H1 (cell line): ENCODE results near the gene CABLES2. TPM values are rescaled to one million over a fixed set of nuclear protein-coding genes. Genes with fewer than 3 reads are reported as not detected.

Experiments
- CTCF ChIA-PET: fragments of 300-600 bp; sonication (Branson Sonifier 250); formaldehyde crosslinking; loops from one replicate; lab custom pipeline; 2021; ENCODE audit not compliant: partially characterized antibody; lab: Charles Lee
- POLR2A ChIA-PET: fragments of 300-600 bp; sonication (Branson Sonifier 250); formaldehyde crosslinking; loops from one replicate; lab custom pipeline; 2021; ENCODE audit warnings: inconsistent platforms; ENCODE audit not compliant: partially characterized antibody; lab: Charles Lee
- DNase-seq, 2 experiments: peaks; one replicate each; pipeline versions ENCODE4 v3.0.0 to v3.0.0-alpha.2; 2010 to 2022; ENCODE audit warnings: low spot score in 2 of 2, low read depth in 1 of 2, mixed read lengths in 1 of 2
- FAIRE-seq: peaks from 2 replicates; lab custom pipeline; 2011; peaks lifted over from hg19 to GRCh38; lab: Jason Lieb, UNC
- H2AFZ ChIP-seq: 2 replicates; pipeline ENCODE4 v1.8.1; 2012; ENCODE audit warnings: low read length, inconsistent platforms
- H2AK5ac ChIP-seq: 2 replicates; pipeline ENCODE4 v1.6.1; 2013; ENCODE audit warnings: low read depth, low read length
- H2BK120ac ChIP-seq: replicated peaks from 2 replicates; pipeline ENCODE3; 2013; ENCODE audit warnings: low read depth, low read length, inconsistent platforms
- H2BK12ac ChIP-seq: 2 replicates; pipeline ENCODE4 v1.6.1; 2013; ENCODE audit warnings: low read depth, low read length
- H2BK15ac ChIP-seq: 2 replicates; pipeline ENCODE4 v1.6.1; 2013; ENCODE audit warnings: low read length
- H2BK20ac ChIP-seq: 2 replicates; pipeline ENCODE4 v1.6.1; 2013; ENCODE audit warnings: low read length
- H2BK5ac ChIP-seq: 2 replicates; pipeline ENCODE4 v1.6.1; 2013; ENCODE audit warnings: low read depth, low read length
- H3K14ac ChIP-seq: 2 replicates; pipeline ENCODE4 v1.6.1; 2013; ENCODE audit warnings: inconsistent platforms; ENCODE audit not compliant: insufficient read length
- H3K18ac ChIP-seq: 2 replicates; pipeline ENCODE4 v1.6.1; 2013; ENCODE audit warnings: low read length; ENCODE audit errors: extremely low read depth
- H3K23ac ChIP-seq: 2 replicates; pipeline ENCODE4 v1.6.1; 2013; ENCODE audit warnings: inconsistent platforms; ENCODE audit not compliant: insufficient read length
- H3K23me2 ChIP-seq: 2 replicates; pipeline ENCODE4 v1.6.1; 2013; ENCODE audit warnings: low read depth, low read length
- H3K27ac ChIP-seq: 2 replicates; pipeline ENCODE4 v1.6.1; 2011; ENCODE audit warnings: low read depth, low read length, inconsistent platforms
- H3K27me3 ChIP-seq, 4 experiments: replicated peaks in 1 of 4; 1 replicate in 1 of 4; 2 replicates in 3 of 4; pipeline versions ENCODE4 v1.6.1 to v1.8.1; 2011 to 2013; ENCODE audit warnings: low read length in 3 of 4, mild to moderate bottlenecking in 3 of 4, inconsistent platforms in 2 of 4, mixed read lengths in 2 of 4, moderate library complexity in 1 of 4; ENCODE audit not compliant: control insufficient read depth in 3 of 4, insufficient read depth in 3 of 4; ENCODE audit errors: extremely low read depth in 1 of 4
- H3K36me3 ChIP-seq, 4 experiments: 2 replicates each; pipeline versions ENCODE4 v1.6.1 to v1.8.1; 2011 to 2013; ENCODE audit warnings: mild to moderate bottlenecking in 4 of 4, low read length in 3 of 4, moderate library complexity in 2 of 4, control low read depth in 1 of 4, inconsistent platforms in 1 of 4; ENCODE audit not compliant: insufficient read depth in 4 of 4, control insufficient read depth in 2 of 4
- H3K4ac ChIP-seq: replicated peaks from 2 replicates; pipeline ENCODE3; 2013; ENCODE audit warnings: low read length, low read depth, mixed read lengths, inconsistent platforms; ENCODE audit not compliant: insufficient read length
- H3K4me1 ChIP-seq, 4 experiments: replicated peaks in 1 of 4; 1 replicate in 1 of 4; 2 replicates in 3 of 4; pipeline versions ENCODE4 v1.6.1 to v1.8.1; 2011 to 2013; ENCODE audit warnings: low read length in 3 of 4, inconsistent platforms in 2 of 4, mixed read lengths in 1 of 4; ENCODE audit not compliant: insufficient read depth in 4 of 4, control insufficient read depth in 3 of 4
- H3K4me2 ChIP-seq, 2 experiments: 2 replicates each; pipeline versions ENCODE4 v1.6.1 to v1.8.1; 2011 to 2013; ENCODE audit warnings: low read depth in 2 of 2, low read length in 2 of 2, control low read depth in 1 of 2, inconsistent platforms in 1 of 2, mild to moderate bottlenecking in 1 of 2; ENCODE audit not compliant: insufficient read depth in 1 of 2
- H3K4me3 ChIP-seq, 4 experiments: fragments of 200-600, 300-600 bp in 1 of 4; sonication (generic), shearing (Covaris generic), sonication (Bioruptor Twin) in 1 of 4; 2 replicates each; pipeline versions ENCODE4 v1.5.1 to v1.8.1; 2011 to 2016; ENCODE audit warnings: low read length in 4 of 4, low read depth in 3 of 4, control low read depth in 2 of 4, inconsistent platforms in 2 of 4, mild to moderate bottlenecking in 2 of 4, mixed read lengths in 1 of 4, moderate library complexity in 1 of 4; ENCODE audit not compliant: insufficient read depth in 2 of 4; ENCODE audit errors: extremely low read depth in 1 of 4
- H3K56ac ChIP-seq: replicated peaks from 2 replicates; pipeline ENCODE3; 2013; ENCODE audit warnings: low read depth, mild to moderate bottlenecking, mixed read lengths, low read length, inconsistent platforms; ENCODE audit not compliant: insufficient read length
- H3K79me1 ChIP-seq: 2 replicates; pipeline ENCODE4 v1.6.1; 2013; ENCODE audit warnings: low read depth, low read length, control low read depth
- H3K79me2 ChIP-seq, 2 experiments: 2 replicates each; pipeline versions ENCODE4 v1.6.1 to v1.8.1; 2012 to 2013; ENCODE audit warnings: low read length in 2 of 2, mild to moderate bottlenecking in 2 of 2, inconsistent platforms in 1 of 2; ENCODE audit not compliant: insufficient read depth in 2 of 2, control insufficient read depth in 1 of 2
- H3K9ac ChIP-seq, 4 experiments: replicated peaks in 1 of 4; 1 replicate in 1 of 4; 2 replicates in 3 of 4; pipeline versions ENCODE4 v1.6.1 to v1.8.1; 2011 to 2013; ENCODE audit warnings: low read depth in 3 of 4, low read length in 3 of 4, control low read depth in 2 of 4, mild to moderate bottlenecking in 2 of 4, moderate library complexity in 2 of 4, inconsistent platforms in 1 of 4; ENCODE audit errors: extremely low read depth in 1 of 4
- H3K9me3 ChIP-seq, 2 experiments: 2 replicates each; pipeline versions ENCODE4 v1.6.1 to v1.8.1; 2012 to 2013; ENCODE audit warnings: mild to moderate bottlenecking in 2 of 2, moderate library complexity in 2 of 2, control low read depth in 1 of 2, inconsistent platforms in 1 of 2, low read depth in 1 of 2, low read length in 1 of 2, mixed read lengths in 1 of 2; ENCODE audit not compliant: insufficient read depth in 2 of 2
- H4K20me1 ChIP-seq, 2 experiments: replicated peaks in 1 of 2; 2 replicates each; pipeline versions ENCODE3 to v1.8.1; 2011 to 2013; ENCODE audit warnings: inconsistent platforms in 2 of 2, low read length in 2 of 2, mild to moderate bottlenecking in 1 of 2; ENCODE audit not compliant: insufficient read depth in 2 of 2, control insufficient read depth in 1 of 2
- H4K5ac ChIP-seq: 2 replicates; pipeline ENCODE4 v1.6.1; 2013; ENCODE audit warnings: low read length, low read depth, mixed read lengths, inconsistent platforms; ENCODE audit not compliant: insufficient read length
- H4K8ac ChIP-seq: 2 replicates; pipeline ENCODE4 v1.8.0; 2013; ENCODE audit warnings: mild to moderate bottlenecking, moderate library complexity, low read length, inconsistent platforms; ENCODE audit not compliant: insufficient read depth; ENCODE audit errors: extremely low read depth
- H4K91ac ChIP-seq: replicated peaks from 2 replicates; pipeline ENCODE3; 2013; ENCODE audit warnings: low read length, mixed read lengths, inconsistent platforms; ENCODE audit not compliant: insufficient read length
- ASH2L ChIP-seq: fragments of 200-600, 300-600 bp; sonication (generic); IDR thresholded peaks from one replicate; pipeline ENCODE4 v1.7.1; 2017; ENCODE audit warnings: low read length
- POLR2A ChIP-seq, 2 experiments: IDR thresholded peaks; 1 replicate in 1 of 2; 2 replicates in 1 of 2; pipeline ENCODE4 v1.6.1; 2011; ENCODE audit warnings: low read depth in 2 of 2, low read length in 2 of 2, mild to moderate bottlenecking in 2 of 2; ENCODE audit errors: control extremely low read depth in 1 of 2
- POLR2AphosphoS5 ChIP-seq: IDR thresholded peaks from 2 replicates; pipeline ENCODE4 v1.6.1; 2011; ENCODE audit warnings: low read depth, low read length
- SP2 ChIP-seq: IDR thresholded peaks from 2 replicates; pipeline ENCODE4 v1.6.1; 2012; ENCODE audit warnings: mild to moderate bottlenecking, low read length, inconsistent platforms
- WGBS, 2 experiments: shearing (Covaris generic) in 1 of 2; methylation state at CpG; one replicate each; pipeline versions ENCODE4 v1.1.6 to v1.1.7; 2013 to 2015; ENCODE audit warnings: low lambda C conversion rate in 2 of 2, mixed read lengths in 2 of 2, inconsistent platforms in 1 of 2, low coverage in 1 of 2, missing lambda C conversion rate in 1 of 2; ENCODE audit not compliant: insufficient replicate concordance in 2 of 2, insufficient coverage in 1 of 2, insufficient read length in 1 of 2; ENCODE audit errors: extremely low coverage in 1 of 2, missing lambda C conversion rate in 1 of 2; 5-methylcytosine and 5-hydroxymethylcytosine counted together
- polyA plus RNA-seq, 7 experiments: library from polyadenylated mRNA; depleted of rRNA in 3 of 7; stranded (reverse) in 5 of 7; unstranded in 2 of 7; fragments of >200 nt in 5 of 7; fragments of 200-250 nt in 2 of 7; gene quantifications; 1 replicate in 5 of 7; 2 replicates in 1 of 7; 4 replicates in 1 of 7; pipeline versions ENCODE4 v1.2.1 to v1.2.3, GENCODE V29; 2011 to 2013; ENCODE audit warnings: missing spikeins in 2 of 7, mixed read lengths in 2 of 7
- total RNA-seq: library from RNA; stranded (reverse); fragmentation: NEBNext Ultra II Directional; extraction: Animal tissue kit (Norgen Biotek cat#: 25700); gene quantifications from 2 replicates; pipeline ENCODE4 v1.2.1, GENCODE V29; 2021

The CABLES2 gene
- total and polyA plus RNA-seq, 2 of the 8 experiments (the other 6 are each of a cell fraction or from before 2014, with no cell fraction given), result 8.0 to 8.8 TPM

DNA sequence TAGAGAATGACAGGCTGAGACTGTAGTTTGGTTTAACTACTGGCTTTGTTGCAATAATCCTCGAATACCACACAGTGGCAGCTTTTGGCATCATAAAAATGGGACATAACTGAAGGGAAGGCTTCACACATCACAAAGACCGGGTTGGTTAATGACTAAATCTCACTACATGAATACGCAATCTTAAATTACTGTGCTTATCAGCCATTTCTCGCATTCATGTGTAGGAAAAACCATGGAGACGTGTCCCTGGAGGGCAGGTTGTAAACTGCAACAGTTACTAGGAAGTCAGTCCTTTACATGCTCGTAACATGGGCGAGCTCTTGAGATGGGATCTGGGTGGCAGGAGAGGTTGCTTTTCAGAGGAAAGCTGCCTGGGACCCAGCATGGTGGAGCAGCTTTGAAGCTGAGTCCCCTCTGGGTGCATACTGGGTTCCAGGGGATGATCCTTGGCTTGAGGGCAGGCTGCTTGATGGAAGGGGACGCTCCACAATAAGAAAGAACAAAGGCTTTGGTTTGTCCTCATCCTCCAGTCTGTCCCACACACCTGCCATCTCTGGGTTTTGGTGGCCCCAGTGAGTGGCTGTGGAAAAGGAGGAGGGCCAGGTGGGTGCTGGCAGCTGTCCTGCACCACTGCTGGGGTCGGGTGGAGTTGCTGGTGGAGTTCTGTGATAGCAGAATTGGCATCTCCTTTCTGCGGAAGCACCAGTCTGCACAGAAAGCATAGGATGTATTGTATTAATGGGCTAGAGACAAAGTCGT, 18.1 kb downstream of the CABLES2 start:
- POLR2A ChIA-PET, result interaction anchor here (0.6 to 9.0 kb wide), 22 partner anchors 7 to 121 kb away, joined by 3 to 176 read pairs (median 6); partner anchors contain the start of genes ADRM1 and LAMA5
- peaks cover 11% of the 10 kb centered on the region; the same call in 1 of the 2 replicates for H3K23me2 ChIP-seq
- CTCF ChIA-PET, result interaction anchor here (0.8 to 9.6 kb wide), 5 partner anchors 14 to 1036 kb away, joined by 3 to 103 read pairs (median 3); no protein-coding TSS in a partner anchor
- H2BK20ac ChIP-seq, result no peak overlapping the region
- H3K9me3 ChIP-seq, result no peaks in the 10 kb centered on the region
- no peak overlapping the region for H2BK5ac ChIP-seq
- H3K4me2 ChIP-seq, result no peak overlapping the region; a peak in 1 of 4 replicates
- FAIRE-seq, result no peak
- H2BK15ac ChIP-seq, result no peak overlapping the region
- peaks cover 10% of the 10 kb centered on the region for H3K79me1 ChIP-seq
- H2AK5ac ChIP-seq, result no peak overlapping the region
- H3K4me1 ChIP-seq, result peaks cover 0 to 8% (median 2%) of the 10 kb centered on the region in 4 experiments; a peak in 5 of 7 replicates
- H3K27me3 ChIP-seq, result no peaks in the 10 kb centered on the region
- no peak overlapping the region for H3K14ac ChIP-seq
- no peak overlapping the region for H4K91ac ChIP-seq
- peak; percentile 25 to 63 for TF ChIP-seq POLR2A (IDR thresholded peaks at IDR 0.05; ENCODE audit: control extremely low read depth in 1 of 2, low read depth in 2 of 2, low read length in 2 of 2)
- TF ChIP-seq SP2, result no peak
- peak; percentile 78 for TF ChIP-seq POLR2AphosphoS5
- no peak for TF ChIP-seq ASH2L
- H3K4me3 ChIP-seq, result no peak overlapping the region; a peak in 1 of 8 replicates
- H4K20me1 ChIP-seq, result peaks cover 8 to 19% of the 10 kb centered on the region in 2 experiments
- peaks cover 18 to 24% (median 21%) of the 10 kb centered on the region in 4 experiments for H3K36me3 ChIP-seq
- no peak overlapping the region for H2BK120ac ChIP-seq
- no peak overlapping the region for H3K27ac ChIP-seq
- H3K23ac ChIP-seq, result no peak overlapping the region
- peaks cover 4 to 39% of the 10 kb centered on the region in 2 experiments; a peak in 3 of 4 replicates for H3K79me2 ChIP-seq
- no peak overlapping the region for H4K8ac ChIP-seq
- no peak overlapping the region for H3K4ac ChIP-seq
- H3K56ac ChIP-seq, result no peak overlapping the region
- 96% methylated on average over 11 of the region's 11 CpGs; no CpG with 5 or more reads in 1 of the 2 experiments for WGBS, 2 experiments
- no peak overlapping the region for H4K5ac ChIP-seq
- no peak overlapping the region for H3K18ac ChIP-seq
- no peak overlapping the region for H3K9ac ChIP-seq
- H2BK12ac ChIP-seq, result no peak overlapping the region
- no peak for DNase-seq
- no peak overlapping the region for H2AFZ ChIP-seq
